IPS-18a (cell line): Measurements from ENCODE around the gene ABLIM1.

Experiments
- H3K27ac ChIP-seq: one replicate; pipeline ENCODE4 v1.5.1; 2013; ENCODE audit warnings: low read length
- H3K27me3 ChIP-seq: one replicate; pipeline ENCODE4 v1.6.1; 2013; ENCODE audit warnings: mild to moderate bottlenecking, low read length; ENCODE audit not compliant: control insufficient read depth, insufficient read depth
- H3K36me3 ChIP-seq: one replicate; pipeline ENCODE4 v1.6.1; 2013; ENCODE audit warnings: low read depth, low read length; ENCODE audit not compliant: control insufficient read depth
- H3K4me1 ChIP-seq: one replicate; pipeline ENCODE4 v1.6.1; 2013; ENCODE audit warnings: low read depth, low read length; ENCODE audit not compliant: control insufficient read depth
- H3K4me3 ChIP-seq: one replicate; pipeline ENCODE4 v1.5.1; 2013; ENCODE audit warnings: low read length
- H3K9ac ChIP-seq: one replicate; pipeline ENCODE4 v1.6.1; 2013; ENCODE audit warnings: mild to moderate bottlenecking, low read length, moderate library complexity
- H3K9me3 ChIP-seq: one replicate; pipeline ENCODE4 v1.6.1; 2013; ENCODE audit warnings: low read depth, low read length; ENCODE audit not compliant: control insufficient read depth

Gene ABLIM1

GRCh38 chr10:114566064-114566463, 92.0 kb downstream of the ABLIM1 start:
- no peak overlapping the region for H3K9ac ChIP-seq
- H3K27ac ChIP-seq, result no peak overlapping the region
- no peaks in the 10 kb centered on the region for H3K36me3 ChIP-seq
- no peaks in the 10 kb centered on the region for H3K9me3 ChIP-seq
- no peaks in the 10 kb centered on the region for H3K4me1 ChIP-seq
- no peaks in the 10 kb centered on the region for H3K27me3 ChIP-seq
- no peak overlapping the region for H3K4me3 ChIP-seq

GRCh38 chr10:114565066-114565465, 93.0 kb downstream of the ABLIM1 start:
- Histone ChIP-seq H3K36me3 (no peaks in the 10 kb centered on the region), H3K27ac (no peak overlapping the region)

GRCh38 chr10:114561008-114561523, 97.0 kb downstream of the ABLIM1 start:
- H3K4me1 ChIP-seq, result no peaks in the 10 kb centered on the region
- no peaks in the 10 kb centered on the region for H3K27me3 ChIP-seq
- H3K4me3 ChIP-seq, result no peak overlapping the region
- no peak overlapping the region for H3K27ac ChIP-seq
- no peak overlapping the region for H3K9ac ChIP-seq
- peaks cover 5% of the 10 kb centered on the region for H3K9me3 ChIP-seq
- H3K36me3 ChIP-seq, result no peaks in the 10 kb centered on the region

More at GRCh38 chr10:114565066-114565465, 93.0 kb downstream of the ABLIM1 start:
- Histone ChIP-seq H3K4me3 (no peak overlapping the region), H3K27me3 (no peaks in the 10 kb centered on the region), H3K4me1 (no peaks in the 10 kb centered on the region), H3K9me3 (no peaks in the 10 kb centered on the region), H3K9ac (no peak overlapping the region)

- peaks cover 5% of the 10 kb centered on the region for H3K9me3 ChIP-seq
- no peak overlapping the region for H3K4me3 ChIP-seq
- H3K9ac ChIP-seq, result no peak overlapping the region
- H3K4me1 ChIP-seq, result no peaks in the 10 kb centered on the region
- H3K36me3 ChIP-seq, result no peaks in the 10 kb centered on the region
- H3K27me3 ChIP-seq, result no peaks in the 10 kb centered on the region
- no peak overlapping the region for H3K27ac ChIP-seq
These were observed 97.9 kb downstream of the ABLIM1 start for GRCh38 chr10:114560144-114560543.

- Histone ChIP-seq H3K9ac (no peak overlapping the region), H3K4me3 (no peak overlapping the region), H3K9me3 (peaks cover 5% of the 10 kb centered on the region), H3K27me3 (no peaks in the 10 kb centered on the region), H3K27ac (no peak overlapping the region), H3K36me3 (no peaks in the 10 kb centered on the region), H3K4me1 (no peaks in the 10 kb centered on the region)
These were observed 98.4 kb downstream of the ABLIM1 start for GRCh38 chr10:114559636-114560035.

GRCh38 chr10:114557854-114558253, 100.2 kb downstream of the ABLIM1 start:
- Histone ChIP-seq H3K4me3 (no peak overlapping the region), H3K4me1 (no peaks in the 10 kb centered on the region), H3K27me3 (no peaks in the 10 kb centered on the region), H3K27ac (no peak overlapping the region), H3K36me3 (no peaks in the 10 kb centered on the region), H3K9ac (no peak overlapping the region), H3K9me3 (peaks cover 5% of the 10 kb centered on the region)

- Histone ChIP-seq H3K9ac (no peak overlapping the region), H3K4me1 (no peaks in the 10 kb centered on the region), H3K27ac (no peak overlapping the region), H3K27me3 (no peaks in the 10 kb centered on the region), H3K4me3 (no peak overlapping the region), H3K36me3 (no peaks in the 10 kb centered on the region), H3K9me3 (peaks cover 5% of the 10 kb centered on the region)
These were observed 101.6 kb downstream of the ABLIM1 start for GRCh38 chr10:114556236-114557122.

GRCh38 chr10:114553436-114553835, 104.6 kb downstream of the ABLIM1 start:
- Histone ChIP-seq H3K27ac (no peak overlapping the region), H3K9ac (no peak overlapping the region), H3K9me3 (peaks cover 5% of the 10 kb centered on the region), H3K27me3 (no peaks in the 10 kb centered on the region), H3K4me3 (no peak overlapping the region), H3K36me3 (no peaks in the 10 kb centered on the region), H3K4me1 (no peaks in the 10 kb centered on the region)

GRCh38 chr10:114552050-114552449, 106.0 kb downstream of the ABLIM1 start:
- Histone ChIP-seq H3K4me3 (no peak overlapping the region), H3K36me3 (no peaks in the 10 kb centered on the region), H3K9ac (no peak overlapping the region), H3K9me3 (no peaks in the 10 kb centered on the region), H3K4me1 (no peaks in the 10 kb centered on the region), H3K27ac (no peak overlapping the region), H3K27me3 (no peaks in the 10 kb centered on the region)

GRCh38 chr10:114551636-114551972, 106.5 kb downstream of the ABLIM1 start:
- H3K9ac ChIP-seq, result no peak overlapping the region

GRCh38 chr10:114550756-114551635, 107.1 kb downstream of the ABLIM1 start:
- H3K9me3 ChIP-seq, result no peaks in the 10 kb centered on the region
- H3K4me3 ChIP-seq, result no peak overlapping the region
- no peaks in the 10 kb centered on the region for H3K27me3 ChIP-seq
- no peak overlapping the region for H3K27ac ChIP-seq
- no peak overlapping the region for H3K9ac ChIP-seq
- no peaks in the 10 kb centered on the region for H3K36me3 ChIP-seq
- H3K4me1 ChIP-seq, result no peaks in the 10 kb centered on the region

More at GRCh38 chr10:114551636-114551972, 106.5 kb downstream of the ABLIM1 start:
- Histone ChIP-seq H3K9me3 (no peaks in the 10 kb centered on the region), H3K4me1 (no peaks in the 10 kb centered on the region), H3K27ac (no peak overlapping the region), H3K27me3 (no peaks in the 10 kb centered on the region), H3K36me3 (no peaks in the 10 kb centered on the region), H3K4me3 (no peak overlapping the region)
